ENCODE results near the gene ACOT8. TPM values are rescaled to one million over a fixed set of nuclear protein-coding genes. Genes with fewer than 3 reads are reported as not detected.

The ACOT8 gene
- total and polyA plus RNA-seq, 9 of the 15 experiments (the other 6 are each of a cell fraction or from before 2014, with no cell fraction given) = 8.2 to 46.7 (median 20.7) TPM

DNA sequence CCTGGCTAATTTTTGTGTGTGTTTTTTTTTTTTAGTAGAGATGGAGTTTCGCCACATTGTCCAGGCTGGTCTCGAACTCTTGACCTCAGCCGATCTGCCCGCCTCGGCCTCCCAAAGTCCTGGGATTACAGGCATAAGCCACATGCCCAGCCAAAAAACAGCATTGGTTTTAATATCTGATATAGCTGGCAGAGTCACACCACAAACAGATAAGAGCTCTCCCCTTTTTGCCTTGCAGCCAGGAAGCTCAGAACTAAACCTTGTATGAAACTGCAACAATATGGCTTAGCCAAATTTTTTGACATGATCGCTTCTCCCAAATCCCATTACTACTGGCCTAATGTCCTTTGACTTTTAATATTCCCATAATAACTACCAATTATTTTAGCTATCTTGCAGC lies 4.9 kb downstream of the ACOT8 start:
- intact Hi-C loops (cut with micrococcal nuclease) = no loop called here
- peaks cover 18 to 28% of the 10 kb centered on the region in 2 experiments; a peak in 4 of 5 replicates for H3K4me1 ChIP-seq (replicated peaks in 1 of 2; ENCODE audit: control insufficient read depth in 2 of 2, insufficient read depth in 2 of 2, low read length in 2 of 2)
- H3K27me3 ChIP-seq (ENCODE audit: control insufficient read depth in 2 of 2, insufficient read depth in 2 of 2, low read length in 2 of 2) = no peaks in the 10 kb centered on the region
- no TSS peak for BruUV-seq (replicated peaks)
- H2AFZ ChIP-seq (ENCODE audit: low read depth, low read length) = no peak overlapping the region
- POLR2A ChIA-PET = interaction anchor here (0.7 to 2.3 kb wide), 2 partner anchors 11 kb away, joined by 3 to 19 read pairs; no protein-coding TSS in a partner anchor
- peaks cover 15% of the 10 kb centered on the region for H3K79me2 ChIP-seq (ENCODE audit: control insufficient read depth, insufficient read depth, low read length)
- H4K20me1 ChIP-seq (replicated peaks; ENCODE audit: control insufficient read depth, insufficient read depth, low read length) = no peaks in the 10 kb centered on the region
- FAIRE-seq (no peak), DNase-seq (ENCODE audit: extremely low read depth in 1 of 4, low spot score in 3 of 4) (no peak), ATAC-seq (no peak)
- no peak overlapping the region for H3K4me2 ChIP-seq (ENCODE audit: insufficient read depth, low read length)
- TF ChIP-seq CBFB (CRISPR knock-in tag; IDR thresholded peaks at IDR 0.05) = no peak
- TF ChIP-seq, protein P1, sequence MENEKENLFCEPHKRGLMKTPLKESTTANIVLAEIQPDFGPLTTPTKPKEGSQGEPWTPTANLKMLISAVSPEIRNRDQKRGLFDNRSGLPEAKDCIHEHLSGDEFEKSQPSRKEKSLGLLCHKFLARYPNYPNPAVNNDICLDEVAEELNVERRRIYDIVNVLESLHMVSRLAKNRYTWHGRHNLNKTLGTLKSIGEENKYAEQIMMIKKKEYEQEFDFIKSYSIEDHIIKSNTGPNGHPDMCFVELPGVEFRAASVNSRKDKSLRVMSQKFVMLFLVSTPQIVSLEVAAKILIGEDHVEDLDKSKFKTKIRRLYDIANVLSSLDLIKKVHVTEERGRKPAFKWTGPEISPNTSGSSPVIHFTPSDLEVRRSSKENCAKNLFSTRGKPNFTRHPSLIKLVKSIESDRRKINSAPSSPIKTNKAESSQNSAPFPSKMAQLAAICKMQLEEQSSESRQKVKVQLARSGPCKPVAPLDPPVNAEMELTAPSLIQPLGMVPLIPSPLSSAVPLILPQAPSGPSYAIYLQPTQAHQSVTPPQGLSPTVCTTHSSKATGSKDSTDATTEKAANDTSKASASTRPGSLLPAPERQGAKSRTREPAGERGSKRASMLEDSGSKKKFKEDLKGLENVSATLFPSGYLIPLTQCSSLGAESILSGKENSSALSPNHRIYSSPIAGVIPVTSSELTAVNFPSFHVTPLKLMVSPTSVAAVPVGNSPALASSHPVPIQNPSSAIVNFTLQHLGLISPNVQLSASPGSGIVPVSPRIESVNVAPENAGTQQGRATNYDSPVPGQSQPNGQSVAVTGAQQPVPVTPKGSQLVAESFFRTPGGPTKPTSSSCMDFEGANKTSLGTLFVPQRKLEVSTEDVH (IDR thresholded peaks at IDR 0.05; ENCODE audit: low read depth, partially characterized antibody) = no peak
- TF ChIP-seq, protein P2, sequence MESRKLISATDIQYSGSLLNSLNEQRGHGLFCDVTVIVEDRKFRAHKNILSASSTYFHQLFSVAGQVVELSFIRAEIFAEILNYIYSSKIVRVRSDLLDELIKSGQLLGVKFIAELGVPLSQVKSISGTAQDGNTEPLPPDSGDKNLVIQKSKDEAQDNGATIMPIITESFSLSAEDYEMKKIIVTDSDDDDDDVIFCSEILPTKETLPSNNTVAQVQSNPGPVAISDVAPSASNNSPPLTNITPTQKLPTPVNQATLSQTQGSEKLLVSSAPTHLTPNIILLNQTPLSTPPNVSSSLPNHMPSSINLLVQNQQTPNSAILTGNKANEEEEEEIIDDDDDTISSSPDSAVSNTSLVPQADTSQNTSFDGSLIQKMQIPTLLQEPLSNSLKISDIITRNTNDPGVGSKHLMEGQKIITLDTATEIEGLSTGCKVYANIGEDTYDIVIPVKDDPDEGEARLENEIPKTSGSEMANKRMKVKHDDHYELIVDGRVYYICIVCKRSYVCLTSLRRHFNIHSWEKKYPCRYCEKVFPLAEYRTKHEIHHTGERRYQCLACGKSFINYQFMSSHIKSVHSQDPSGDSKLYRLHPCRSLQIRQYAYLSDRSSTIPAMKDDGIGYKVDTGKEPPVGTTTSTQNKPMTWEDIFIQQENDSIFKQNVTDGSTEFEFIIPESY (CRISPR knock-in tag; IDR thresholded peaks at IDR 0.05) = no peak
- peaks cover 5% of the 10 kb centered on the region for H3K9me3 ChIP-seq (replicated peaks; ENCODE audit: control insufficient read depth, insufficient read depth, low read depth, low read length)
- no peak overlapping the region for H3K4me3 ChIP-seq
- no peaks in the 10 kb centered on the region for H3K9me1 ChIP-seq (ENCODE audit: control insufficient read depth, insufficient read depth, low read length)
- CTCF ChIA-PET (ENCODE audit: low intra/inter-chr PET ratio) = no interaction called here
- H3K9ac ChIP-seq (ENCODE audit: insufficient read depth in 1 of 2, low read depth in 2 of 2, low read length in 2 of 2) = no peak overlapping the region
- no peak overlapping the region for H3K27ac ChIP-seq (ENCODE audit: extremely low read depth, low read depth, low read length)
- in situ Hi-C loops (cut with MboI) = no loop called here
- H3K36me3 ChIP-seq (ENCODE audit: control insufficient read depth, insufficient read depth, low read length) = peaks cover 14% of the 10 kb centered on the region; the same call in 2 of the 3 replicates
- 92% methylated on average over 6 of the region's 6 CpGs for WGBS (ENCODE audit: insufficient coverage, low coverage, missing lambda C conversion rate)

All from K562 (cell line).